ENCODE results near the gene ZNF76. TPM values are rescaled to one million over a fixed set of nuclear protein-coding genes. Genes with fewer than 3 reads are reported as not detected.
A peak's percentile ranks its signal among the peaks of the same experiment; 100 is the strongest.

The ZNF76 gene
- total RNA-seq, 1 experiment from 2014 or later: 14.2 TPM

- Histone ChIP-seq H3K27me3 (no peaks in the 10 kb centered on the region), H3K36me3 (peaks cover 14% of the 10 kb centered on the region), H3K9me3 (no peaks in the 10 kb centered on the region), H3K4me3 (no peak overlapping the region)
- no peak for DNase-seq
Measured at GRCh38 chr6:35282472-35282871, 22.9 kb downstream of the ZNF76 start.

GRCh38 chr6:35283361-35283760, 23.8 kb downstream of the ZNF76 start:
- no peak for DNase-seq
- H3K27me3 ChIP-seq: no peaks in the 10 kb centered on the region

GRCh38 chr6:35287671-35288396, 28.3 kb downstream of the ZNF76 start:
- peaks cover 13% of the 10 kb centered on the region for H3K36me3 ChIP-seq
- H3K4me3 ChIP-seq: no peak overlapping the region
- peak; percentile 72 for DNase-seq
- H3K27me3 ChIP-seq: no peaks in the 10 kb centered on the region
- H3K9me3 ChIP-seq: no peaks in the 10 kb centered on the region

More at GRCh38 chr6:35283361-35283760, 23.8 kb downstream of the ZNF76 start:
- Histone ChIP-seq H3K4me3 (no peak overlapping the region), H3K9me3 (no peaks in the 10 kb centered on the region), H3K36me3 (peaks cover 14% of the 10 kb centered on the region)

DNA sequence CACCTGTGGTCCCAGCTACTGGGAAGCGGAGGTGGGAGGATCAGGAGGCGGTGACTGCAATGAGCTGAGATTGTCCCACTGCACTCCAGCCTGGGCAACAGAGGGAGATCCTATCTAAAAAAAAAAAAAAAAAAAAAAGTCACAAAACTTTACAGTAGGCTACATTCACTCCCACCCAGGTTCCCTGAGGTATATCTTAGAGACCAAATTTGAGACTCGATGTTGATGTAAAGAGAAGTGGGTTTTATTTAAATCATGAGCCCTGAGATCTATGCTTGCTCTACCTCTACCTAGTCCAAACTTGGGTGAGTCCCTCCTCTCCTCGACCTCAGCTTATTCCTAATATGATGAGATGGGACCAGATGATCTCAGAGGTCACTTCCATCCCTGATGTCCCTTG, 29.3 kb downstream of the ZNF76 start:
- no peaks in the 10 kb centered on the region for H3K9me3 ChIP-seq
- H3K36me3 ChIP-seq: peaks cover 13% of the 10 kb centered on the region
- no peak overlapping the region for H3K4me3 ChIP-seq
- DNase-seq: no peak
- H3K27me3 ChIP-seq: no peaks in the 10 kb centered on the region

GRCh38 chr6:35291491-35291890, 32.0 kb downstream of the ZNF76 start:
- no peak for DNase-seq

DNA sequence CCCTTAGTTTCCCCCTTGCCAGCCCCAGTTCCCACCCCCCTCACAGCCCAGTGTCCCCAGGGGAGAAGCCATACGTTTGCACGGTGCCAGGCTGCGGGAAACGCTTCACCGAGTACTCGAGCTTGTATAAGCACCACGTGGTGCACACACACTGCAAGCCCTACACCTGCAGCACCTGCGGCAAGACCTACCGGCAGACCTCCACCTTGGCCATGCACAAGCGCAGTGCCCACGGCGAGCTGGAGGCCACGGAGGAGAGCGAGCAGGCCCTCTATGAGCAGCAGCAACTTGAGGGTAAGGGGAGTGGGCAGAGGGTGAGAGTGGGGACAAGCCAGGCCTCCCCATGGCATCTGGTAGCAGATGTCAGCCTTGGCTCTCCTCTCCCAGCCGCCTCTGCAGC, 33.0 kb downstream of the ZNF76 start:
- Histone ChIP-seq H3K36me3 (peaks cover 9% of the 10 kb centered on the region), H3K9me3 (no peaks in the 10 kb centered on the region), H3K27me3 (no peaks in the 10 kb centered on the region), H3K4me3 (no peak overlapping the region)
- DNase-seq: no peak

More at GRCh38 chr6:35291491-35291890, 32.0 kb downstream of the ZNF76 start:
- peaks cover 12% of the 10 kb centered on the region for H3K36me3 ChIP-seq
- H3K9me3 ChIP-seq: no peaks in the 10 kb centered on the region
- H3K27me3 ChIP-seq: no peaks in the 10 kb centered on the region
- H3K4me3 ChIP-seq: no peak overlapping the region

GRCh38 chr6:35293681-35294080, 34.1 kb downstream of the ZNF76 start:
- H3K27me3 ChIP-seq: no peaks in the 10 kb centered on the region
- DNase-seq: no peak
- H3K36me3 ChIP-seq: peaks cover 9% of the 10 kb centered on the region
- no peaks in the 10 kb centered on the region for H3K9me3 ChIP-seq
- H3K4me3 ChIP-seq: no peak overlapping the region

DNA sequence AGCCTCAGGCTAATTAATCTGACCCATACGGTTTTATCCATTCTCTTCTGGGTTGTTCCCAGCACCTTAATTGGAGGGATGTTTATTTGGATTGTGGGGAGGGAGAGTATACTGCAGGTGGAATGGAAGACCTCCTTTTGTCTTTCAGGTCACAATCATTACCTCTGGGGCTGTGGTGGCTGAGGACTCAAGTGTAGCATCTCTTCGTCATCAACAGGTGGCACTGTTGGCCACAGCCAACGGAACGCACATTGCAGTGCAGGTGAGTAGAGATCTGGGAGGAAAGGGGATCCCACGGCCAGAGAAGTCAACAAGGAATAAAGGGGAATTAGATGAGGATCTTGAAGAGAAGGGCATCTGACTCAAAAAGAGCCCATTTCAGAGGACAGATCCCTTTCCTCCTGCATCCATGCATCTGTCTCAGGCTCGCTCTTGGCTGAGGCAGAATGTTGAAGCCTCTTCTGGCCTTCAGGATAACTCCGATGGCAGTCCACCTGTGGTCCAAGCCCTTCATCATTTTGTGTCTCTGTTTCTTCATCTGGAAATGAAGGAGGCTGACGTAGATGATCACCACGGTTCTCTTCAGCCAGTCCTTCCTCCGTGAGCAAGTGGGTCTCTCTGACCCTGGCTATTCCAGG, 34.9 kb downstream of the ZNF76 start:
- H3K36me3 ChIP-seq: peaks cover 8% of the 10 kb centered on the region
- DNase-seq: peak; percentile 9
- H3K9me3 ChIP-seq: no peaks in the 10 kb centered on the region
- H3K27me3 ChIP-seq: no peaks in the 10 kb centered on the region
- no peak overlapping the region for H3K4me3 ChIP-seq

- H3K36me3 ChIP-seq: peaks cover 5% of the 10 kb centered on the region
- no peaks in the 10 kb centered on the region for H3K9me3 ChIP-seq
- DNase-seq: no peak
- no peaks in the 10 kb centered on the region for H3K27me3 ChIP-seq
- no peak overlapping the region for H3K4me3 ChIP-seq
Measured at GRCh38 chr6:35295036-35295435, 35.5 kb downstream of the ZNF76 start.

- Histone ChIP-seq H3K36me3 (peaks cover 5% of the 10 kb centered on the region), H3K4me3 (no peak overlapping the region), H3K9me3 (no peaks in the 10 kb centered on the region), H3K27me3 (no peaks in the 10 kb centered on the region)
- no peak for DNase-seq
Measured at GRCh38 chr6:35295521-35296315, 36.2 kb downstream of the ZNF76 start.

DNA sequence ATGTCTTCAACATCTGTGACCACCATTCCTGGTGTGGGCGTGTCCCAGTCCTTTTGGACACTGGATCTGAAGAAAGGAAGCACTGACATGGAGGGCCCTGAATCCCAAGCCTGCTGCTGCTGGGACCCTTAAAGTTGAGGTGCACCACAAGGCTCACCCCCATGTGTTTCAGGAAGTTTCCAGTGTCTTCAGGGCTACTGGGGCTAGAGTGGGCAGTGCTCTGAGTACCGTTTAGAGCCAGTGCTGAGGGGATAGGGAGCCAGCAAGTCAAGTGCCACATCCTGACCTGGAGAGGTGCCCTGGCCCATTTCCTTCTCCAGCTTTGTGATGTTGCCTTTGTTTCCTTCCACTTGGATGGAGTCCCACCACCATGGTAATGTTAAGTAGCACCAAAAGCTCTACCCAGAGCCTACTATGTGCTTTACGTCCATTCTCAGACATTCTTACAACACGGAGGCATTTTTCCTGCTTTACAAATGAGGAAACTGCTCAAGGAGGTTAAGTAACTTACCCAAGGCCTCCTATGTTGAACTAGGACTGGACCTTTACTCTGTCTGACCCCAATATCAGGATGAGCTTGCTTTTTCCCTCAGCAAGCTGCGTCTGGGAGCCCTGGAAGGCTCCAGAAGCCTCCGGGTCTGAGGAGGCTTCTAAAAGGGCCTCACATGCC, 37.5 kb downstream of the ZNF76 start:
- Histone ChIP-seq H3K4me3 (no peak overlapping the region), H3K9me3 (no peaks in the 10 kb centered on the region), H3K36me3 (peaks cover 5% of the 10 kb centered on the region), H3K27me3 (no peaks in the 10 kb centered on the region)
- DNase-seq: no peak

GRCh38 chr6:35297601-35298481, 38.3 kb downstream of the ZNF76 start, which contains the start of gene DEF6:
Gene DEF6, plus strand, starts transcription at chr6:35297818. Its CDS starts 39 bp downstream, at chr6:35297857.
- DNase-seq: no peak
- no peak within 1 kb of the TSS for H3K4me3 ChIP-seq
- H3K9me3 ChIP-seq: no peaks in the 10 kb centered on the region
- H3K27me3 ChIP-seq: no peaks in the 10 kb centered on the region
- peaks cover 5% of the 10 kb centered on the region for H3K36me3 ChIP-seq

DNA sequence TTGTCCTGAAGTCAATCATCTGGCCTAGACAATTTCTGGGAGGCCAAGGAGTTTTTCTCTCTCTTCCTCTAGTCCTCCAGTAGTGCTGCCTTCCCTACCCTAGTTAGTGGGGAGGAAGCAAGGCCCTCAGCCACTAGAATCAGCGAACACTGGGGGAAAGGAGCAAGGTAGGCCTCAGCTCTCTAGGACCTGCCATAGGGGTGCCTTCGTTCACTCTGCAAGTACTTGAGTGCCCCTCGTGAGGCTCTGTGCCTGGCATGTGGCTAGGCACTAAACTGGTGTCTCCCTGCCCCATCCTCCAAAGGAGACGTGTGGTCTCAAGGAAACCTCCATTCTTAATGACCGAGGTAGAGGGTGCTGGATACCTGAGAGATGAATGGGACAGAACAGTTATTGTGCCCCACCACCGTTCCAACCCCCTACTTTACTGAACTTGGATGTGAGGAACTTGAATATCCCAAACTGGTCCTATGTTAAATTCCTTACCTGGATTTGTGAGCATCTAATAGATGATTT, 39.1 kb downstream of the ZNF76 start:
- no peak for DNase-seq
- Histone ChIP-seq H3K36me3 (peaks cover 5% of the 10 kb centered on the region), H3K4me3 (no peak overlapping the region), H3K27me3 (no peaks in the 10 kb centered on the region), H3K9me3 (no peaks in the 10 kb centered on the region)

- Histone ChIP-seq H3K4me3 (no peak overlapping the region), H3K9me3 (no peaks in the 10 kb centered on the region), H3K27me3 (no peaks in the 10 kb centered on the region), H3K36me3 (peaks cover 2% of the 10 kb centered on the region)
- no peak for DNase-seq
Measured at GRCh38 chr6:35299674-35300073, 40.1 kb downstream of the ZNF76 start.

- DNase-seq: no peak
- Histone ChIP-seq H3K9me3 (no peaks in the 10 kb centered on the region), H3K4me3 (no peak overlapping the region), H3K36me3 (no peaks in the 10 kb centered on the region), H3K27me3 (no peaks in the 10 kb centered on the region)
Measured at GRCh38 chr6:35300848-35301247, 41.3 kb downstream of the ZNF76 start.
